Activated CD4-positive, alpha-beta T cell treated with anti-CD3 and anti-CD28 coated beads, Interleukin-2, amount 50 U/mL, for 16 hours (primary cell): ENCODE data around the gene OR10J5.
"Not testable (repeated sequence)": the region's sequence is repeated elsewhere in the genome, so short reads cannot be mapped to it uniquely, and the experiment has no call there.

Source experiments
- DNase-seq: peaks from one replicate; pipeline ENCODE4 v3.0.0-alpha.2; 2020

The OR10J5 gene

DNA sequence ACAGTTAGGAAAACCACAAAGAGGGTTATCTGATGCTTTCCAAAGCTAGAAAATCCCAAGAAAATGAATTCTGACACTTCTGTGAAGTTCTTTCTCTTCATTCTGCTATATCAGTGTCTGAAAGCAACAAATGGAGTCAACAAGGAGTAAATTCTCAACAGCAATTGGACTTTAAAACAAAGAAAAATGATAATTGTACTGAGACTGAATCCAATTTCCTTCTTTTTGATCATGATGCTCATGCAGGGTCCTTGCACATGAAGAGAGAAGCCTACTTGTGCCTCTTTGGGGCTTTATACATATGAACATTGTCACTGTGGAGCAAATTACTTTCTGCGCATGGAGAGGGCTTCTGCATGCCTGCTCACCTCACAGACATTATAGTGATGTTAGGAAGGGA is at the start of gene OR10J5:
OR10J5 (minus strand) TSS at position 101 of the 400 bp plus-strand sequence; CDS start at position 101, 0 bp downstream.
- DNase-seq: no peak

DNA sequence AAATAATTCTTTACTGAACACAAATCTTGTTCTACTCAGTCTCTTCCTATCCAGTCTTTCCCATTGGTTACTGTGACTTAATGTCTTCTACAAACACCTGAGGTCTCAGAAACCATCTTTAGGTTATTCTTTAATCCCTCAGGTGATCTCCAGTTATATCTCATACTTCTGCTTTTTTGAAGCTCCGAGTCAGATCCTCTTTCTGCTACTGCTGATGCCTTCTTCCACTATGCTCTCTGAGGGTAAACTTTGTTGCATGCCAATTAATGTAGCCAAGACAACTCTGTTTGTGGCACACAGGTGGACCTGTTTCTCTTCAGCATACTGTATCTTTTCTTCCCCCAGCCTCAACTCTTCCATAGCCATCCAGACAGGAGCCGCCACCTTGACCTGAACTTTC is 48.7 kb upstream of the OR10J5 start:
- no peak for DNase-seq

GRCh38 chr1:159581422-159581821 is 45.6 kb upstream of the OR10J5 start:
- DNase-seq: no peak

- no peak for DNase-seq
Measured at GRCh38 chr1:159580340-159580739, 44.5 kb upstream of the OR10J5 start.

DNA sequence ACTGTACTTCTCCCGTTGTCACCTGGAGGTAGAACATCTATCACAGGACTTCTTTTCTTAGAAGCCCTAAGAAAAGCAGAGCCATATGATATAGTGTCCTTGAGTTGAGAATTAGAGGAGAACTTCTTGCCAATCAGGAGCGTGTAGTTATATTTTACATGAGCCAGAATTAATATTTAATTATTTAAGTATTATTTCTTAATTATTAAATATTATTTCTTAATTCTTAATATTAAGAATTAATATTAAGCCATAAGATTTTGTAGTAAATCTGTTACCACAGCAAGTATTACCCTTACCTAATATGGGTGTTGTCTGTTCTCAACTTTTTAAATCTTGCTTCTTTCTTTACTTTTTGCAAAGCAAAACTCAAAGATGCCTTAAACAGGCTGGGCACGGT is 41.6 kb upstream of the OR10J5 start:
- DNase-seq: no peak

DNA sequence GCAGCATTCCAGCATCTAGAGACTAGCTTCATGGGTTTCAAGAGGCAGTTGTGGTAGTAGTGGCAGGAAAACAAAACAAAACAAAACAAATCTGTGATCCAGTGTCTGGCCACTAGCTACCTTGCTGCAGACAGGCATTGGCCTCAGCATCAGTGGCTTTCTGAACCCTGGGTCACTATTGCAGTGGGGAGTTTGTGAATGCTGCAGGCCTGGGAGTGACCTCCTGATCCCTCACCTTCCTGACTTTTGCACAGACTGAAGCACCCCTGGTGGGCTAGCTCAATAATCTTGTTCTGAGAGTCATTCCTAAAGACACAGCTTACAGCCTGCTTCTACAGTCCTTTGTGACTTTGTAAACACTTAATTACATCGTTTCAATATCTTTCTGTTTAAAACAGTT is 26.9 kb upstream of the OR10J5 start:
- DNase-seq: no peak

GRCh38 chr1:159561497-159561896 is 25.7 kb upstream of the OR10J5 start:
- no peak for DNase-seq

GRCh38 chr1:159560599-159560998 is 24.8 kb upstream of the OR10J5 start:
- DNase-seq: no peak

GRCh38 chr1:159556931-159557369 is 21.1 kb upstream of the OR10J5 start:
- no peak for DNase-seq

DNA sequence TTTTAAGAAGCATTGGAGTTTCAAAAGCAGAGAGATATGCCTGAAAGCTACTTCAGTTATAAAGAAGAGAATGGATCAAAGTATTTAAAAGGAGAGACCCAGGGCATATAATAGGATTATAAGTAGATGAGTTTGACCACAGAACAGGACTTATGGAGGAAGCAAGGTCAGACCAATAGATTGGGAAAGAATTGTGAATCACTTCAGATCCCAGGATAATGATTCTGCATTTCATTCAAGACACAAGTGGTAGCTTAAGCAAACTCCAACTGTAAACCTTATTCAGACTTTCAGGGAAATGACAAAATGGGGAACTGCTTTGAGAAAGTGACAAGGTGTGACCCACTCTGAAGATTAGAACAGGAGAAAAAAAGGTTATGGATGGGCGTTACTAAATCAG is 18.9 kb upstream of the OR10J5 start:
- no peak for DNase-seq

- DNase-seq: no peak
Measured at GRCh38 chr1:159554261-159554660, 18.5 kb upstream of the OR10J5 start.

DNA sequence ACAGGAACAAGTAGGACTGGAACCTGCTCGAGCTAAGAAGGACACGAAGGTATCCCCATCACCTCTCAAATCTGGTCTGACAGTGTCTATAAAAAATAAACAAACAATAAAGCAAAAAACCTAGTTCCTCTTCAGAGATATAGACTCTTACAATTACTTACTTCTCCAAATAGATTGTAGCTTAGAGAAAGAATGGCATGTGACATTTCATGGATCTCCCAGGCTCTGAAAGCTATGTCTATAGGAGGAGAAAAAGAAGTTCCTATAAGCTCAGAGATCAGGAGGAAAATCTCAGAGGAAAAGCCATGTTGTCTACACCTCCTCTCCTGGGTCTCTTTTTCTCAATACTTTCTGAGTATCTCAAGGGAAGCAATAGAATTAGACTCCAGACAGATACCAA is 12.3 kb upstream of the OR10J5 start:
- DNase-seq: no peak

- no peak for DNase-seq
Measured at GRCh38 chr1:159532922-159533321, 2.9 kb downstream of the OR10J5 start.

DNA sequence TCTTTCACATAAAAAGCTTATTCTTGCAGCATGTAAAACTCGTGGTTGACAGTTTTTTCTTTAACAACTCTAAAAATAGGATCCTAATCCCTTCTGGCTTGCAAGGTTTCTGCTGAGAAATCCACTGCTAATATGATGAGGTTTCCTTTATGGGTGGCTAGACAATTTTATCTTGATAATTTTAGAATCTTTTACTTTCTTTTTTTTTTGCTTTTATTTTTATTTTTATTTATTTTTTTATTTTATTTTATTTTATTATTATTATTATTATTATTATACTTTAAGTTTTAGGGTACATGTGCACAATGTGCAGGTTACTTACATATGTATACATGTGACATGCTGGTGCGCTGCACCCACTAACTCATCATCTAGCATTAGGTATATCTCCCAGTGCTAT is 11.0 kb downstream of the OR10J5 start:
- DNase-seq: not testable (repeated sequence)

DNA sequence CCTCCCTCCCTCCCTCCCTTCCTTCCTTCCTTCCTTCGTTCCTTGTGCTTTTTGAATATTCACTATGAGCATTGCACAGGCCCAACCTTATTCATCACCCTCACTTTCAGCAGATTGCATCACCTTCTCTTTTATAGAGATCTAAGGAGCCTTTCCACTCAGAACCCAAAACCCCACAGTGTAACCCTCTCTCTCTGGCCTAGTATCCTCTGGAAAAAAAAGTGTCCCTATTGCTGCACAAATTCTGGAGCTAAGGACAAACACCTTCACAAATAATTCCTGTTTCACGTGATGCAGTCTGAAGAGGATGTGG is 25.6 kb downstream of the OR10J5 start:
- DNase-seq: no peak

DNA sequence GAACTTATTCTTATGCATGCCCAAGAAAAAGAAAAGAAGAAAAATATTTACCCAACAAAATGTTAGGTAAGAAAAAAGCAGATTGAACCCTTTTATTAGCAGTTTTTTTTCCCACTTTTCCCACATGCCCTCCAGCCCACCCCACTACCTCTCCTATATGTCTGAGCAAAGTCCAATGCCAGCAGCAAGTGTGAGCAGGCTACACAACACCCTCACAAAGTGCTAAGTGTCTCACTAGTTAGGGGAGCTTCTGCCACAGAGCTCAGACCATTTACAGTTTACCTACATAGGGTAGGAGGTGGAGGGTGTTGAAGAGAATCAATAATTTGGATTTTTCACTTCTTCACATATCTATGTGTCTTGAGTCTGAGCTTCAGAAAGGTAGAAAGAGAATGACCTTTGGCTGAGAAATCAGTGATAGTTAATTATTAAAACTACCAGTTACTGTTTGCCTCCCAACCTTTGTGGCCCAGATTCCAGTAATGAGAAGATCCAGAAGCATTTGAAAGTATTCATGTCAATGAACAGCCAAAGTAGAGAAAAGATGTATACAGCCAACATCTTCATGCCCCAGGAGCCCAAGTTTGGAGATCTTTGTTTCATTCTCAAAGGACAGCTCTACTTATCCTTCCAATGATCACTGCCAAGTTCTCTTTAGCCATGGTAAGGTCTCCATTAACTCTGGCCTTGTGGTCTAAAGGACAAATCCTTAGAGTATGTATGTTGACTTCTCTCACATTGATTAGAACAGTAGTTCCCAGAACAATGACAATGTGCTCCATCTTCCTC is 26.2 kb downstream of the OR10J5 start:
- no peak for DNase-seq

- no peak for DNase-seq
Measured at GRCh38 chr1:159508951-159509350, 26.9 kb downstream of the OR10J5 start.

- no peak for DNase-seq
Measured at GRCh38 chr1:159505676-159506075, 30.1 kb downstream of the OR10J5 start.

- DNase-seq: no peak
Measured at GRCh38 chr1:159501082-159501481, 34.7 kb downstream of the OR10J5 start.

DNA sequence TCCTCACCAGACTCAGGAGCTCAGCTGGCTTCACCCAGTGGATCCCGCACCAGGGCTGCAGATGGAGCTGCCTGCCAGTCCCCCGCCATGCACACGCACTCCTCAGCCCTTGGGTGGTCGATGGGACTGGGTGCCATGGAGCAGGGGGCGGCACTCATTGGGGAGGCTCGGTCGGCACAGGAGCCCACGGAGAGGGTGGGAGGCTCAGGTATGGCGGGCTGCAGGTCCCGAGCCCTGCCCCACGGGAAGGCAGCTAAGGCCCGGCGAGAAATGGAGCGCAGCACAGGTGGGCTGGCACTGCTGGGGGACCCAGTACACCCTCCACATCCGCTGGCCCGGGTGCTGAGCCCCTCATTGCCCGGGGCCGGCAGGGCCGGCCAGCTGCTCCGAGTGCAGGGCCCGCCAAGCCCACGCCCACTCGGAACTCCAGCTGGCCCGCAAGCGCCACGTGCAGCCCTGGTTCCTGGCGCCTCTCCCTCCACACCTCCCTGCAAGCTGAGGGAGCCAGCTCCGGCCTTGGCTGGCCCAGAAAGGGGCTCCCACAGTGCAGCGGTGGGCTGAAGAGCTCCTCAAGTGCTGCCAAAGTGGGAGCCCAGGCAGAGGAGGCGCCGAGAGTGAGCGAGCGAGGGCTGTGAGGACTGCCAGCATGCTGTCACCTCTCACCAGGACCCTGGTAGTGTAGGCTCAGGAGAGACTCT is 41.1 kb downstream of the OR10J5 start:
- not testable (repeated sequence) for DNase-seq

DNA sequence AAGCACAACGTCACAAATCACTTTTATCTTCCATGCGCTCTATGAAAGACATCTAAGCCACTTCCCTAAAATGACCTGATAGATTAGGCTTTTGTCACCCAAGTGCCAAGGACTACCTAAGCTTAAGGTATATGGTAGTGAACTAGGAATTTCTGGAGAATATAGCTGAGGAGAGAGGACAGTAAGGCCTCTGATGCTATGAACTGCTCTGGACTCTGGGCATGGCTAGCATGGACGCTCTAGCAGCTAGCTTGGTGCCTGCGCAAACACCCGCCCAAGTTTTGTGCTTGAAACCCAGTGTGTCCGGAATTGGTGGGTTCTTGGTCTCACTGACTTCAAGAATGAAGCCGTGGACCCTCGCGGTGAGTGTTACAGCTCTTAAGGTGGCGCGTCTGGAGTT is 42.5 kb downstream of the OR10J5 start:
- DNase-seq: no peak

- DNase-seq: no peak
Measured at GRCh38 chr1:159492575-159493323, 43.1 kb downstream of the OR10J5 start.
